ENCODE measurements around the gene B4GALT2.

B4GALT2 gene

DNA sequence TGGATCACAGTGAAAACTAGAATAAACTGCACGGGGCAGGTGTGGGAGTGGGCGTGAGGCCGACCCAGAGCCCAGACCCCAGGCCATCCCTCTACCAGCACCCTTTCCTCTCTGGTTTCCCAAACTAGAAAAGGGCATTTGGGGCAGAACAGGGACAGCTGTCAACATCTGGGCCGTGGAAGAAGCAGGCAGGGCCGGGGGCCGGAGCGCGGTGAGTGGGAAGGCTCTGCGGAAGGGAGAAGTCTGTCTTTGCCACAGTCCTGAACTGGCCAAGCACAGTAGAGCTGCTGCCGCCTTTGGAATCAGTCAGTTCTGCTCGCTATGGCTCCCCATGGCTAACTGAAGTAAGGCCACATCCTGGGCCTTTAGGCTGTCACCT is 19.0 kb downstream of the B4GALT2 start:
- TF ChIP-seq, protein P1, sequence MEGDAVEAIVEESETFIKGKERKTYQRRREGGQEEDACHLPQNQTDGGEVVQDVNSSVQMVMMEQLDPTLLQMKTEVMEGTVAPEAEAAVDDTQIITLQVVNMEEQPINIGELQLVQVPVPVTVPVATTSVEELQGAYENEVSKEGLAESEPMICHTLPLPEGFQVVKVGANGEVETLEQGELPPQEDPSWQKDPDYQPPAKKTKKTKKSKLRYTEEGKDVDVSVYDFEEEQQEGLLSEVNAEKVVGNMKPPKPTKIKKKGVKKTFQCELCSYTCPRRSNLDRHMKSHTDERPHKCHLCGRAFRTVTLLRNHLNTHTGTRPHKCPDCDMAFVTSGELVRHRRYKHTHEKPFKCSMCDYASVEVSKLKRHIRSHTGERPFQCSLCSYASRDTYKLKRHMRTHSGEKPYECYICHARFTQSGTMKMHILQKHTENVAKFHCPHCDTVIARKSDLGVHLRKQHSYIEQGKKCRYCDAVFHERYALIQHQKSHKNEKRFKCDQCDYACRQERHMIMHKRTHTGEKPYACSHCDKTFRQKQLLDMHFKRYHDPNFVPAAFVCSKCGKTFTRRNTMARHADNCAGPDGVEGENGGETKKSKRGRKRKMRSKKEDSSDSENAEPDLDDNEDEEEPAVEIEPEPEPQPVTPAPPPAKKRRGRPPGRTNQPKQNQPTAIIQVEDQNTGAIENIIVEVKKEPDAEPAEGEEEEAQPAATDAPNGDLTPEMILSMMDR (IDR thresholded peaks at IDR 0.05; ENCODE audit: insufficient read depth, low read length, poor library complexity, severe bottlenecking) = no peak
- no peak for TF ChIP-seq EZH2phosphoT487 (conservative IDR thresholded peaks at IDR 0.05; ENCODE audit: low read length)

DNA sequence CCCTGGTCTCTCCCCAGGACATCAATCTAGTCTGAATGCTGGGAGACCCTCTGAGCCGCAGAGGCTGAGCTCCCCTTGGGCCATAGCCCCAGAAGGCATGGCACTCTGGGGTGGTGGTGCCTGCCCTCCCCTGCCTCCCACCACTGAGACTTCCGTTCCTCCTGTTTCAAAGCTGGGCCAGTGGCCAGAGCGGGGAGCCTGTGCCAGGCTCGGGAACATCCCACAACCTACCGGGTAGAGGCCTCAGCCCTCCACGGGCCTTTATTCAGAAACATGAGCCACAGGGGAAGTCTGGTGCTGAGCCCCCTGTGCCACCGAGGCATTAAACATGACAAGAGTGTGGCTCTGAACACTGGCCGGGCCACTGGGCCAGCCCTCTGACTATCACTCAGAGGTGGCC is 20.4 kb downstream of the B4GALT2 start:
- Histone ChIP-seq H3K9me3 (ENCODE audit: insufficient read depth, low read length) (no peaks in the 10 kb centered on the region), H3K9ac (ENCODE audit: low read length) (no peak overlapping the region), H3F3A (ENCODE audit: insufficient read depth) (no peaks in the 10 kb centered on the region), H3K4me3 (ENCODE audit: insufficient read depth, low read length, poor library complexity, severe bottlenecking) (no peak overlapping the region), H3K9me2 (replicated peaks; ENCODE audit: insufficient read depth, low read length) (no peaks in the 10 kb centered on the region), H4K20me1 (ENCODE audit: low read depth, low read length) (no peaks in the 10 kb centered on the region), H3K4me2 (ENCODE audit: low read depth, low read length, poor library complexity, severe bottlenecking) (no peak overlapping the region), H3K79me2 (ENCODE audit: insufficient read depth, low read length) (no peaks in the 10 kb centered on the region), H3K27me3 (ENCODE audit: low read length) (no peaks in the 10 kb centered on the region), H3K27ac (ENCODE audit: low read depth, low read length) (no peak overlapping the region), H2AFZ (ENCODE audit: low read depth, low read length, severe bottlenecking) (no peak overlapping the region), H3K36me3 (ENCODE audit: low read length) (no peaks in the 10 kb centered on the region)
- TF ChIP-seq, protein P1 (IDR thresholded peaks at IDR 0.05; ENCODE audit: insufficient read depth, low read length, poor library complexity, severe bottlenecking) = no peak
- no peak for TF ChIP-seq EZH2phosphoT487 (conservative IDR thresholded peaks at IDR 0.05; ENCODE audit: low read length)

More for the DNA sequence above, 19.0 kb downstream of the B4GALT2 start:
- H3K9me2 ChIP-seq (replicated peaks; ENCODE audit: insufficient read depth, low read length) = no peaks in the 10 kb centered on the region
- H3K9ac ChIP-seq (ENCODE audit: low read length) = no peak overlapping the region
- H2AFZ ChIP-seq (ENCODE audit: low read depth, low read length, severe bottlenecking) = no peak overlapping the region
- H3K27me3 ChIP-seq (ENCODE audit: low read length) = no peaks in the 10 kb centered on the region
- no peaks in the 10 kb centered on the region for H3F3A ChIP-seq (ENCODE audit: insufficient read depth)
- no peaks in the 10 kb centered on the region for H4K20me1 ChIP-seq (ENCODE audit: low read depth, low read length)
- no peaks in the 10 kb centered on the region for H3K79me2 ChIP-seq (ENCODE audit: insufficient read depth, low read length)
- no peaks in the 10 kb centered on the region for H3K9me3 ChIP-seq (ENCODE audit: insufficient read depth, low read length)
- H3K36me3 ChIP-seq (ENCODE audit: low read length) = no peaks in the 10 kb centered on the region
- H3K27ac ChIP-seq (ENCODE audit: low read depth, low read length) = no peak overlapping the region
- no peak overlapping the region for H3K4me2 ChIP-seq (ENCODE audit: low read depth, low read length, poor library complexity, severe bottlenecking)
- no peak overlapping the region for H3K4me3 ChIP-seq (ENCODE audit: insufficient read depth, low read length, poor library complexity, severe bottlenecking)

DNA sequence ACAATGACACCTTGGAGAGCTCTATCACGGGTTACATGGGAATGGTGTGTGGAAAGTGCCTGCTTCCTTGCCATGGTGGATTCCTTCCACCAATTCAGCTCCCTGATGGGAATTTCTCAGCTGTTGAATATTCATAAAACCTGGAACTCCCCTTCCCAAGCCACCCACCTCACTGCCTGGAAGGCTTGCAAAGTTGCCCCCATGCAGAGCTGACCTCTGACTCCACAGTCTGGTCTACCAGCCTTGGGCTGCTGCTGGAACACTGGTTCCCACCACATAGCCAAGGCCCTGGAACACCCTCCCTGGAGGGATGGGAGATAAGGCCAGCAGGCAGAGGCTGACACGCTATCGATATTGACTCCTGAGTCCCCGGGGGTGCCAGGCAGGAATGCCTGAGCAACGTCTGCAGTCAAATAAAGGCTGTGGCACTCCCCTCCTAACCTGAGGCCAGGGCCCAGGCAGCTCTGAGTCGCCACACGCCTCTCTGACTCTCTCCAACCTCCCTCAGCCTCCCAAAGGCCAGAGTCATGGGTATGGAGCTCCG is 21.2 kb downstream of the B4GALT2 start:
- Histone ChIP-seq H3F3A (ENCODE audit: insufficient read depth) (no peaks in the 10 kb centered on the region), H3K4me3 (ENCODE audit: insufficient read depth, low read length, poor library complexity, severe bottlenecking) (no peak overlapping the region), H3K27me3 (ENCODE audit: low read length) (no peaks in the 10 kb centered on the region), H3K4me2 (ENCODE audit: low read depth, low read length, poor library complexity, severe bottlenecking) (no peak overlapping the region), H3K9ac (ENCODE audit: low read length) (no peak overlapping the region), H3K9me3 (ENCODE audit: insufficient read depth, low read length) (no peaks in the 10 kb centered on the region), H3K36me3 (ENCODE audit: low read length) (no peaks in the 10 kb centered on the region), H4K20me1 (ENCODE audit: low read depth, low read length) (no peaks in the 10 kb centered on the region), H3K79me2 (ENCODE audit: insufficient read depth, low read length) (no peaks in the 10 kb centered on the region), H3K27ac (ENCODE audit: low read depth, low read length) (no peak overlapping the region), H2AFZ (ENCODE audit: low read depth, low read length, severe bottlenecking) (no peak overlapping the region), H3K9me2 (replicated peaks; ENCODE audit: insufficient read depth, low read length) (no peaks in the 10 kb centered on the region)
- TF ChIP-seq, protein P1 (IDR thresholded peaks at IDR 0.05; ENCODE audit: insufficient read depth, low read length, poor library complexity, severe bottlenecking) = no peak
- no peak for TF ChIP-seq EZH2phosphoT487 (conservative IDR thresholded peaks at IDR 0.05; ENCODE audit: low read length)
